ENCODE measurements around the gene BUB1B.

The BUB1B gene

DNA sequence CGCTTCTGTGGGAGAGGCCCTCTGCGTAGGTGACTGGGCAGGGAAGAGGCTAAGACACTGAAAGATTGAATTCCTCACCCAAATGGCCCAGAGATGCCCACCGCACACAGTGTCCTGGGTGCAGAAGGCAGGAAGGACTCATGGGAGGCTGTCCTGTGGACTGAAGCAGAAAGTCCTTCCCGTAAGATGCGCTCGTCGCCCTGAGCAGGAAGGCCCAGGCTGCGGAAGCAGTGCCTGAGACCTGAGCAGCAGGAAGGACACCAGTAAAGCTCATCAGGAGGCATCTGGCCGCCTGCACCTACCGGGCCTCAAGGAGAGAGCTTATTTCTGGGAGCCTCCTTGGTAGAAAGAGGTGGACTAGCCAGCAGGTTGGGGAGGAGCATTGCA, 81.3 kb downstream of the BUB1B start:
- in situ Hi-C loops (cut with MboI; ENCODE audit: low sequenced_read_pairs, unreplicated experiment) = no loop called here
- TF ChIP-seq, protein P1, sequence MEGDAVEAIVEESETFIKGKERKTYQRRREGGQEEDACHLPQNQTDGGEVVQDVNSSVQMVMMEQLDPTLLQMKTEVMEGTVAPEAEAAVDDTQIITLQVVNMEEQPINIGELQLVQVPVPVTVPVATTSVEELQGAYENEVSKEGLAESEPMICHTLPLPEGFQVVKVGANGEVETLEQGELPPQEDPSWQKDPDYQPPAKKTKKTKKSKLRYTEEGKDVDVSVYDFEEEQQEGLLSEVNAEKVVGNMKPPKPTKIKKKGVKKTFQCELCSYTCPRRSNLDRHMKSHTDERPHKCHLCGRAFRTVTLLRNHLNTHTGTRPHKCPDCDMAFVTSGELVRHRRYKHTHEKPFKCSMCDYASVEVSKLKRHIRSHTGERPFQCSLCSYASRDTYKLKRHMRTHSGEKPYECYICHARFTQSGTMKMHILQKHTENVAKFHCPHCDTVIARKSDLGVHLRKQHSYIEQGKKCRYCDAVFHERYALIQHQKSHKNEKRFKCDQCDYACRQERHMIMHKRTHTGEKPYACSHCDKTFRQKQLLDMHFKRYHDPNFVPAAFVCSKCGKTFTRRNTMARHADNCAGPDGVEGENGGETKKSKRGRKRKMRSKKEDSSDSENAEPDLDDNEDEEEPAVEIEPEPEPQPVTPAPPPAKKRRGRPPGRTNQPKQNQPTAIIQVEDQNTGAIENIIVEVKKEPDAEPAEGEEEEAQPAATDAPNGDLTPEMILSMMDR (IDR thresholded peaks at IDR 0.05; ENCODE audit: borderline replicate concordance, control extremely low read depth, extremely low read depth, insufficient read depth, missing control alignments) = no peak
- no peak for DNase-seq (ENCODE audit: low spot score)

DNA sequence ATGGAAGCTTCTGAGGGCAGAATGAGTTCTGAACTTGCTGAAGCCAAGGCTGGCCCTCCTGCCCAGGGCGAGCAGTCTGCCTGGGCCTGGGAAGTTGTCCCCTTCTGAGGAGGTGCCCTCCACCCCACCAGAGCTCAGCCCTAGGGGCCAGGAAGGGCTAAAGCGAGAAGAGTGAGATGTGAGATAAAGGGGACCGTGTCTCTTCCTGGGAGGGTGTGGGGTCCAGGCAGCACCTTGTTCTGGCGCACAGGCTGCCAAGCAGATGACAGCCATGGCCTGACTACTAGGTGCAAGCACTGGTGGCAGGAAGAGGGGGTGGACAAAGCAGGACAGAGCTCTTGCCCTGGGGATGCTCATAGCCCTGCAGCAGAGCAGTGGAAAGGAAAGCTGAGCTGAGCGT, 81.7 kb downstream of the BUB1B start:
- no peak for DNase-seq (ENCODE audit: low spot score)
- TF ChIP-seq, protein P1 (IDR thresholded peaks at IDR 0.05; ENCODE audit: borderline replicate concordance, control extremely low read depth, extremely low read depth, insufficient read depth, missing control alignments) = no peak
- in situ Hi-C loops (cut with MboI; ENCODE audit: low sequenced_read_pairs, unreplicated experiment) = no loop called here

DNA sequence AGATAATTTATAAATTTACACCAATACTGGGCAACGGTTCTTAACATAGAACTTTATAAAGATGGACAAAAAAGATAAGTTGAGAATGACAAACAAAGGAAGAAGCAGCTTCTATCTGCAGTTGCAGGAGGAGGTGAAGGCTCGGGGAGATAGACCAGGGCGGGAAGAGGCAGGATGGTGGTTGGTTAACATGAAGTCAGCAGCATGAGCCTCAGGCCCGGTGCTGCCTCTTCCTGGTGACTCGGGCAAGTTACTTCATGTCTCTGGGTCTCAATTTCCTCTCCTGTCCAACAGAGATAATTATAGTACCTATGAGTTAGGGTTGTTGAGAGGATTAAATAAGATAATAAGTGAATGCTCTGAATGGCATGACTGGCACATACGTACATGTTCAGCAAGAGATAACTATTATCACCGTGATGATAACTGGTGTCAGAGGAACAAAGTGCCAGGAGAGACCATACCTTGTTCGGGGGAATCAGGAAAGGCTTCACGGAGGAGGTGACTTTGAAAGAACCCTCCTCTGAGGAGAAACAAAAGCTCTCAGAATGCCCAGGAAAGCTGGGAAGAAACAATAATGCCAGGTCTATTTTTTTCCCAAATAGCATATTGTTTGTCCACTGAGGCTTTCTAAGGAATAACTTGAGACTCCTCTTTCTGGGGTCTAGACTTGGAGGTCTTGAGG, 82.4 kb downstream of the BUB1B start:
- TF ChIP-seq, protein P1 (IDR thresholded peaks at IDR 0.05; ENCODE audit: borderline replicate concordance, control extremely low read depth, extremely low read depth, insufficient read depth, missing control alignments) = no peak
- no peak for DNase-seq (ENCODE audit: low spot score)
- in situ Hi-C loops (cut with MboI; ENCODE audit: low sequenced_read_pairs, unreplicated experiment) = no loop called here

DNA sequence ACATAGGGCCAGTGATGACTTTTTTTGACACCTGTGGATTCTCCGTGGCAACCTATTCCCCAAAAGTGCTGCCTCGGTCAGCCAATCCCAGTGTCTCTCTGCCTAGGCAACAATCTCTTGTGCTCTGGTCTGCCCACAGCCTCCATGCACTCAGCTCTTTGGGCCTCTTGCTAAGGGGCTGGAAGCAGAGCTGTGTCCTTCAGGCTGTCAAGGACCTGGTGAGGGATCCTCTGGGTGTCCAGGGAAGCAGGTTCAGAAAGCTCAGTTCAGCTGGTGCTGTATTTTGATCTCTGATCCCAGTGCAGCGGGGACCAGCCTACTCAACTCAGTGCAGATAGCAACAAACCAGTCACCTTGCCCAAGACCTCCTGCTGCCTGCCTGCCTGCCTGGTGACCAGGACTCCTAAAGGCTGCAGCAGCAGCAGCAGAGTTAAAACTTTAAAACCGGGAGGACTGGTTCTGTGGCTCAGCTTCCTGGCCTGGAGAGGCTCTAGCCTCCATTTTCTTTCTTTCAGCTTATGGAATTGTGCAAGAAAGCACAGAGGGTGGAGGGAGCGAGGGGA, 84.2 kb downstream of the BUB1B start:
- TF ChIP-seq, protein P1 (IDR thresholded peaks at IDR 0.05; ENCODE audit: borderline replicate concordance, control extremely low read depth, extremely low read depth, insufficient read depth, missing control alignments) = no peak
- in situ Hi-C loops (cut with MboI; ENCODE audit: low sequenced_read_pairs, unreplicated experiment) = no loop called here
- no peak for DNase-seq (ENCODE audit: low spot score)

DNA sequence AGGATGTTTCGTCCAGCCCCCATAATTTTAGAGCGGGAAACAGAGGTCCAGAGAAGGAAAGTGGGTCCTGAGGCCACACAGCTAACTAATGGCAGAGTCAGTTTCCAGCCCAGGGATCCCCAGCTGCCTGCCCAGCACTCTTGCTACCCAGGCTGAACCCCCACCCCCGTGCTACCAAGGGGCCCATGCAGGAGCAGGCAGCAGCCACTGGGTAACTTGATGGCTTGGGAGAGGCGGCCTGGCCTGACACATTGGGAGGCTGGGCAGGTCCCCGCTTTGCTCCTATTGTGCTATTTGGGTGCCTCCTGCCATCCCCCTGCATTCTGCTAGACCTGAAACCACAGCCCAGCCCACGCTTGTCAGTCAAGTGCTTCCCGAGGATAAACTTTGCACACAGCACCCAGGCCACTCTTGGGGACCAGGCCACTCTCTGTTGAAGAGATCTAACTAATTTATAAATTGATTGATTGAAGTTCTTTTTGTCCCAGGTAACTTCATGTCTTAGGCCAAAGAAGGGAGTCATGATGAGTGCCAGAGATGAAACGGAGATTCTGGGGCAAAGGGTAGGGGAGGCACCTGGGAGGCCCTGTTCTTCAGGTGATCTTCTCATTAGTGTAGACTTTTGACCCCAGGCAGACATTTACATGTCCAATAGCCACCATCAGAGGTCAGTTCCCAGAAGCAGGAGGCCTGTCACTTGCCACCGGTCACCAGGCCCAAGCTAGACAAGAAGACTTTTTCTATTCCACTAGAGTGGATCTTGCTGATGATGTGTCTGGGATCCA, 85.0 kb downstream of the BUB1B start:
- TF ChIP-seq, protein P1 (IDR thresholded peaks at IDR 0.05; ENCODE audit: borderline replicate concordance, control extremely low read depth, extremely low read depth, insufficient read depth, missing control alignments) = no peak
- DNase-seq (ENCODE audit: low spot score) = no peak
- in situ Hi-C loops (cut with MboI; ENCODE audit: low sequenced_read_pairs, unreplicated experiment) = no loop called here

DNA sequence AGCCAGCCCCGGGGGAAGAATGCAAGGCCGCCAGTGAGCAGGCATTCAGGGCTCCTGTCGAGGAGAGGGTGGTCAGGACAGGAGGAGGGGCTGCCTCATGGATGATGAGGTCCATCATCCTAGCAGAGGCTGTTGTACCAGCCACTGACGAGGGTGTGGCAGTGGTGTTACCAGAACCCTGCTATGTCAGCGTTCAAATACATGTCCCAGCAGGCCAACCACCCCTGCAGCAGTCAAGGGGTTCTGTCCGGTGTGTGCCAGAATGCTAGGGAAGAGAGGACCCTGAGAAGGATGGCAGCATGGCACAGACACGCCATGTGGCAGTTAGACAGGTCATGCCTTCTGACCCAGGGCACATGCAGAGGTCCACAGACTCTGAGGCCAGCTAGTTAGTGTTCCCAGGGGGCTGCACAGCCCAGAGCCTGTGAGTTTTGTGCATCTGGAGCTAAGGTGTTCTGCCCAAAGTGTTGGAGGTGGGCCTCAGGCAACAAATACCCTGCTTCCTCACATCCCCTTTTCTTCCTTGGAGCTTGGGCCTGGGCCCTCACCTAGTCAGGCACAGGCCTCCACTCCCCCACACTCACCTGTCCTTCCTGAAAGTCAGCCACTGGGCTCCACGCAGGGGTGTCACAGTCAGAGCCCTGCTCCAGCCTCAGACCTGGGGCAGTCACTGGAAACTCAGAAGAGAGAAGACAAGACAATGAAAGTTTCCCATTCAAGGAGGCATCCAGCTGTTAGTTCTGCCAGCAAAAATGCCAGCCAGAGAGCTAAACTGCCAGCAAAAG, 85.8 kb downstream of the BUB1B start:
- in situ Hi-C loops (cut with MboI; ENCODE audit: low sequenced_read_pairs, unreplicated experiment) = no loop called here
- DNase-seq (ENCODE audit: low spot score) = no peak
- TF ChIP-seq, protein P1 (IDR thresholded peaks at IDR 0.05; ENCODE audit: borderline replicate concordance, control extremely low read depth, extremely low read depth, insufficient read depth, missing control alignments) = no peak
